ENCODE measurements around the gene PLEKHG3.

DNA sequence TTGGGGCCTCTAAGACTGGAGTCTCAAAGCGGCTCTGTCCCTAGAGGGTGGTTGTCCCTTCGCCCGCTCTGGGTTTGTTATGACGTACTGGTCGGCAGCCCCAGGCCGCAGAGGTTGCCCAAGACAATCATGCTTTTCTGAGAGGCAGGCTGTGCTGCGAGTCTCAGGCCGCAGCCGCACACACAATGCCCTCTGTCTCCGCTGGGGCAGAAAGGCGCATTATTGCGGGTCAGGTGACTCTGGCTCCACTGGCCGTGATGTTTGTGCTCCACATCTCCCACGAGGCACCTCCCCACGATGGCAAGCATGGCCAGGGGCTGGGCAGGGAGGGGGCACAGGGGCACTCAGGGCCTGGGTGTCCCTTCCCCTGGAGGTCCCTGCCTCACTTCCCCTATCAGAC lies 21.0 kb upstream of the PLEKHG3 start:
- no peak for TF ChIP-seq SUZ12 (IDR thresholded peaks at IDR 0.05; ENCODE audit: extremely low read depth, insufficient read depth, insufficient read length)
- no peak for TF ChIP-seq YY1 (IDR thresholded peaks at IDR 0.05; ENCODE audit: insufficient read depth, insufficient read length)
- no peak for TF ChIP-seq ZNF274 (IDR thresholded peaks at IDR 0.05; ENCODE audit: low read depth, low read length)
